GM12873 (cell line): ENCODE results near the gene MORC3.

Source experiments
- CTCF ChIP-seq: IDR thresholded peaks from 2 replicates; pipeline ENCODE4 v1.5.1; 2012; ENCODE audit warnings: low read depth, mild to moderate bottlenecking, moderate library complexity, low read length, control low read depth; ENCODE audit not compliant: insufficient read depth; ENCODE audit errors: missing control alignments

The MORC3 gene

DNA sequence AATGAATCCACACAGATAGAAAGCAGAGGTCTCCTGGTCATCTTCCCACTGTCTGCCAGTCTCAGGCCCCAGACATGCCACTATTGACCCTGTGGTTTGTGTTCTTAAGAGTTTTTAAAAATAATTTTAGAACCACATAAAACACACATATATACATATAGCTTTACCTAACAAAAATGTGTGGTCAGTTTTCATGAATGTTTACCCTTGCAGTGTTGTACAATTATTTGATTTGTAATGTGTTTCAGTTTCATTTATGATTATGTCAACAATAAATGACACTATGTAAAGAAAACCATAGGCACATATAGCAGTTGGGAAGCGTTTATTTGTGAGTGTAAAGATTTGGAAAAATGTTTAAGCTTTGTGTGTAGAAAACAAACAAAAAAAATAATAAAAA is 82.3 kb downstream of the MORC3 start:
- no peak for TF ChIP-seq CTCF

DNA sequence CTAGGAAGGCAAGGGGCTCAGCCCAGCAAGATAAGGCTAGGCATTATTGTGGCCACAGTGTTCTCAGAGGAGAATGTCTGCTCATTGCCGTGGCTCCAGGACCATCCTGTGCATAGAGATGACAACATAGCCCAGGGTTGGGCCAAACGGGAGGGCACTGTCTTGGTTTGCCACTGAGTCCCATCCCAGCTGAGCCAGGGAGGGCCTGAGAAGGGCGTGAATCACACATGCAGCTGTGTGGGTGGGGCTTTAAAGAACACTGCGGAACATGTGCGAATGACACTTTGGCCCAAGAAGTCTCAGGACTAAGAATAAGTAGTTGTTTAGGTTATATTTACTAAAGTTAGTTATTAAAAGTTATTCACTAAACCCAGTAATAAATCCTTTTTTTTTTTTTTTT is 83.7 kb downstream of the MORC3 start:
- TF ChIP-seq CTCF = no peak

DNA sequence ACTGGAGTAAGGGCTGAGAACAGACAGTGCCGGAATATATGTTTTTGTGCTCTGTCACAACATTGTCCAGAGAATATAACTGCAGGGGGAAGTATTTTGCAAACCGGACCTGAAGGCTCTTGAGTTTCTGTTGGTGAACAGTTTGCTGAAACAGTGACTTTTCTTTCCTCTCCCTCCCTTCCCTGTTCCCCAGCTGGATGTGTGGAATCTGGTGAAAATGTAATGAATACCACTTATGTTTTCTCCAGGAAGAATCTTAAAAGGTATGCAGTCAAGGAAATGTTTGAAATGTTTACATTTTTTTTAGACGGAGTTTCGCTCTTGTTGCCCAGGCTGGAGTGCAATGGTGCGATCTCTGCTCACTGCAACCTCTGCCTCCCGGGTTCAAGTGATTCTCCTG is 88.6 kb downstream of the MORC3 start:
- TF ChIP-seq CTCF = no peak

DNA sequence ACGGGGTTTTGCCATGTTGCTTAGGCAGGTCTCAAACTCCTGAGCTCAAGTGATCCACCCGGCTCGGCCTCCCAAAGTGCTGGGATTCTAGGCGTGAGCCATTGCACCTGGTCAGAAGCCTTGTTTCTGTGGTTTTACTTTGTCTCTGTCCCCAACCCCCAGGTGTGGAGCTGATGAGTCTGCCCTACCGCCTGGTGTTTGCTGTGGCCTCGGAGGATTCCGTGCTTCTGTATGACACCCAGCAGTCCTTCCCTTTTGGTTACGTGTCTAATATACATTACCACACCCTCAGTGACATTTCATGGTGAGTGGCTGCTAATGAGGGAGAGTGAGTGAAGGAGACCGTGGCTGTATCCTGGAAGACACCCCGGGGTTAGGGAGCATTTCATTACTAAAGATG is 91.3 kb downstream of the MORC3 start:
- no peak for TF ChIP-seq CTCF

GRCh38 chr21:36412916-36413315 is 92.9 kb downstream of the MORC3 start:
- TF ChIP-seq CTCF = no peak

DNA sequence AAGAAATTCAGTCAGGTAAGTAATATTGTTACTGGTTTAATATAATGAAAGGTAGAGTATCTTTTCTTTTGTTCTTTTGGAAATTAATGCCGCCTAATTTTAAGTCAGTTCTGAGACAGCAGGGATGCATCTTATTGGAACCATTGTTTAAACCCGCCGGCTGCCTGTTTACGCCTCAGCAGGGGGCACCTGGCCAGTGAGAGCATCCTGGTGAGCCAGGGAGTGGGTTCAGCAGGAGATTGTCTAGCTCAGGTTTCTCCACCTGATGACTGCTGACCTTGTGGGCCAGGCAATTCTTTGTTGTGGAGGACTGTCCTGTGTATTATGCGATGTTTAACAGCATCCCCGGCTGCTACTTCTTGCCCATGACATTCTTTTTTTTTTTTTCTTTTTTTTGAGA is 95.4 kb downstream of the MORC3 start:
- no peak for TF ChIP-seq CTCF

GRCh38 chr21:36419241-36419640 is 99.2 kb downstream of the MORC3 start:
- TF ChIP-seq CTCF = no peak

DNA sequence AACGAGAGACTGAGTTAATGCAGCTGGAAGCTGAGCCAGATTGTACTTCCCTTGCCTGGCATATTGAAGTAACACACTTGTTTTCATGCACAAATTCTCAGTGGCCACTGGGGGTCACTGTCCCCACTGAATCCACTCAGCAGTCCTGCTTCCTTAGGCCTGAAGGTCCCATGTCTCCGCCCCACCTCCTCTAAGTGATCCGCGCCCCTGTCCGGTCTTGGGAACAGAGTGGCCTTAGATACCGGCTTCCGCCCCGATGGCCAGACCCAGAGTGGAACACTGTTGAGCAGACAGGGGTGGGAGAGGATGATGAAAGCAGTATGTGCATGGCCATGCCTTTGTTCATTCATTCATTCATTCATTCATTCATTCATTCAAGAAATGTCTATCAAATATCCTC is 100.0 kb downstream of the MORC3 start:
- TF ChIP-seq CTCF = peak; percentile 86
